Breast epithelium (tissue), 3 donors: ENCODE measurements around the gene HEPN1.

ENCODE experiments used
- POLR2A ChIP-seq: fragments of 450-650 bp; IDR thresholded peaks from one replicate; pipeline ENCODE4 v1.6.1; 2016; ENCODE audit warnings: antibody characterized with exemption, mild to moderate bottlenecking, moderate library complexity
- POLR2AphosphoS5 ChIP-seq, 3 donors: sonication (generic); formaldehyde crosslinking; IDR thresholded peaks; one replicate each; pipeline ENCODE4 v1.6.1; 2017; ENCODE audit warnings: antibody characterized with exemption in 3 of 3
- TF ChIP-seq, protein P1 (sequence below), 3 donors: fragments of 450-650 bp; IDR thresholded peaks; one replicate each; pipeline ENCODE4 v1.5.1; 2016 to 2017; ENCODE audit warnings: antibody characterized with exemption in 3 of 3, mild to moderate bottlenecking in 3 of 3, moderate library complexity in 3 of 3

DNA sequence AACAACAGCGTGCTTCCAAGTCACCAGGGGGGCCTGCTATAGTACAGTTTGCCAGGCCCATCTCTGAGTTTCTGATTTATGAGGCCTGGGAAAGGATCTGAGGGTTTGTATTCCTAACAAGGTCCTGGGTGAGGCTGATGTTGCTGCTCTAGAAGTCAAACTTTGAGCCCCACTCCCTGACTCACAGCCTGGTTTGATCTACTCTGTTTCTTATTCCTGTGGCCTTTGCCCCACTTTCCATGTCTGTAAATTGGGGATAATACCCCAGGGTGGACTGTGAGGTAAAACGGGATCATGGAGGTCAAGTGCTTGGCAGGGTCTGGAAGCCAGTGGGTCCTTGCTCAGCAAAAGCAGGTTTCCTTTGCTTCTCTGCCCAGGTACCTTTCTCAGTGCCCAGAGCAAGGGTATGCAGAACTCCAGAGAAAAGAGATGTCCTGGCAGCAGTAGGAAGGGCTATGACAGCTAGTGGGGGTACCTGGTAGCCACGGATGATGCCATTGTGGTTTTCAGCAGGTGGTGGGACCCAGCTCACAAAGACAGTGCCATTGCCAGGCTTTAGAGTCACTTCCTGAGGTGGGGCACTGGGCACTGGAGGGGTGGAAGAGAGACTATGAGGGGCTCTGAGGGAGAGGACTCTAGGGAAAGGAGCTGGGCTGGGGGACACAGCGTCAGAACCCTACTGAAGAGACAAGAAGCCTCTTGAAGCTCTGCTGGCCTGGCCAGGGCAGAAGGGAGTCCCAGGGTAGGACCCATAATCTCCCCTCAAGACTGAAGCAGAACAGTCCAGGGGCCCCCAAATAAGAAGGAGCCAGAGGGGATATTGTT lies 24.2 kb upstream of the HEPN1 start:
- TF ChIP-seq, protein P1, sequence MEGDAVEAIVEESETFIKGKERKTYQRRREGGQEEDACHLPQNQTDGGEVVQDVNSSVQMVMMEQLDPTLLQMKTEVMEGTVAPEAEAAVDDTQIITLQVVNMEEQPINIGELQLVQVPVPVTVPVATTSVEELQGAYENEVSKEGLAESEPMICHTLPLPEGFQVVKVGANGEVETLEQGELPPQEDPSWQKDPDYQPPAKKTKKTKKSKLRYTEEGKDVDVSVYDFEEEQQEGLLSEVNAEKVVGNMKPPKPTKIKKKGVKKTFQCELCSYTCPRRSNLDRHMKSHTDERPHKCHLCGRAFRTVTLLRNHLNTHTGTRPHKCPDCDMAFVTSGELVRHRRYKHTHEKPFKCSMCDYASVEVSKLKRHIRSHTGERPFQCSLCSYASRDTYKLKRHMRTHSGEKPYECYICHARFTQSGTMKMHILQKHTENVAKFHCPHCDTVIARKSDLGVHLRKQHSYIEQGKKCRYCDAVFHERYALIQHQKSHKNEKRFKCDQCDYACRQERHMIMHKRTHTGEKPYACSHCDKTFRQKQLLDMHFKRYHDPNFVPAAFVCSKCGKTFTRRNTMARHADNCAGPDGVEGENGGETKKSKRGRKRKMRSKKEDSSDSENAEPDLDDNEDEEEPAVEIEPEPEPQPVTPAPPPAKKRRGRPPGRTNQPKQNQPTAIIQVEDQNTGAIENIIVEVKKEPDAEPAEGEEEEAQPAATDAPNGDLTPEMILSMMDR (IDR thresholded peaks at IDR 0.05) = no peak
- no peak for TF ChIP-seq POLR2AphosphoS5 (IDR thresholded peaks at IDR 0.05)
- no peak for TF ChIP-seq POLR2A
